ENCODE measurements around the gene TMEM120B. TPM values are rescaled to one million over a fixed set of nuclear protein-coding genes. Genes with fewer than 3 reads are reported as not detected.

Gene TMEM120B
- total RNA-seq, 1 experiment from 2014 or later: 20.5 TPM

- Histone ChIP-seq H3K4me2 (ENCODE audit: low read length) (no peak overlapping the region), H3K36me3 (ENCODE audit: control insufficient read depth in 1 of 2, insufficient read depth in 2 of 2, low read length in 2 of 2) (peaks cover 0 to 6% of the 10 kb centered on the region in 2 experiments; a peak in 1 of 4 replicates), H4K20me1 (ENCODE audit: insufficient read depth) (no peaks in the 10 kb centered on the region), H3K9me3 (ENCODE audit: control insufficient read depth in 1 of 2, insufficient read depth in 1 of 2, low read depth in 1 of 2, low read length in 2 of 2) (no peaks in the 10 kb centered on the region), H3K9ac (ENCODE audit: low read length) (no peak overlapping the region), H3K27ac (ENCODE audit: low read depth, low read length) (no peak overlapping the region), H3K79me2 (ENCODE audit: insufficient read depth, low read length) (peaks cover 67% of the 10 kb centered on the region), H2AFZ (ENCODE audit: low read depth, low read length, poor library complexity, severe bottlenecking) (no peak overlapping the region), H3K4me3 (replicated peaks in 1 of 2; ENCODE audit: low read depth in 1 of 2, low read length in 2 of 2) (no peak overlapping the region), H3K27me3 (ENCODE audit: insufficient read depth, low read length) (no peaks in the 10 kb centered on the region), H3K9me2 (ENCODE audit: insufficient read depth) (no peaks in the 10 kb centered on the region), H3K4me1 (ENCODE audit: control insufficient read depth in 1 of 2, insufficient read depth in 2 of 2, low read length in 2 of 2) (peaks cover 0 to 12% of the 10 kb centered on the region in 2 experiments; a peak in 2 of 4 replicates)
- ChIA-PET RAD21 (ENCODE audit: low non-redundant PET in 1 of 2, low total read pairs in 2 of 2, uncharacterized antibody in 2 of 2, unreplicated experiment in 2 of 2) (no interaction called here), POLR2A (no interaction called here), CTCF (no interaction called here)
- TF ChIP-seq MAX (IDR thresholded peaks at IDR 0.05): no peak
- TF ChIP-seq, protein P1, sequence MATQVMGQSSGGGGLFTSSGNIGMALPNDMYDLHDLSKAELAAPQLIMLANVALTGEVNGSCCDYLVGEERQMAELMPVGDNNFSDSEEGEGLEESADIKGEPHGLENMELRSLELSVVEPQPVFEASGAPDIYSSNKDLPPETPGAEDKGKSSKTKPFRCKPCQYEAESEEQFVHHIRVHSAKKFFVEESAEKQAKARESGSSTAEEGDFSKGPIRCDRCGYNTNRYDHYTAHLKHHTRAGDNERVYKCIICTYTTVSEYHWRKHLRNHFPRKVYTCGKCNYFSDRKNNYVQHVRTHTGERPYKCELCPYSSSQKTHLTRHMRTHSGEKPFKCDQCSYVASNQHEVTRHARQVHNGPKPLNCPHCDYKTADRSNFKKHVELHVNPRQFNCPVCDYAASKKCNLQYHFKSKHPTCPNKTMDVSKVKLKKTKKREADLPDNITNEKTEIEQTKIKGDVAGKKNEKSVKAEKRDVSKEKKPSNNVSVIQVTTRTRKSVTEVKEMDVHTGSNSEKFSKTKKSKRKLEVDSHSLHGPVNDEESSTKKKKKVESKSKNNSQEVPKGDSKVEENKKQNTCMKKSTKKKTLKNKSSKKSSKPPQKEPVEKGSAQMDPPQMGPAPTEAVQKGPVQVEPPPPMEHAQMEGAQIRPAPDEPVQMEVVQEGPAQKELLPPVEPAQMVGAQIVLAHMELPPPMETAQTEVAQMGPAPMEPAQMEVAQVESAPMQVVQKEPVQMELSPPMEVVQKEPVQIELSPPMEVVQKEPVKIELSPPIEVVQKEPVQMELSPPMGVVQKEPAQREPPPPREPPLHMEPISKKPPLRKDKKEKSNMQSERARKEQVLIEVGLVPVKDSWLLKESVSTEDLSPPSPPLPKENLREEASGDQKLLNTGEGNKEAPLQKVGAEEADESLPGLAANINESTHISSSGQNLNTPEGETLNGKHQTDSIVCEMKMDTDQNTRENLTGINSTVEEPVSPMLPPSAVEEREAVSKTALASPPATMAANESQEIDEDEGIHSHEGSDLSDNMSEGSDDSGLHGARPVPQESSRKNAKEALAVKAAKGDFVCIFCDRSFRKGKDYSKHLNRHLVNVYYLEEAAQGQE (IDR thresholded peaks at IDR 0.05; ENCODE audit: low read depth): no peak
- TF ChIP-seq ELF1 (IDR thresholded peaks at IDR 0.05; ENCODE audit: borderline replicate concordance, low read depth): no peak
- no peak for TF ChIP-seq TCF7L2 (IDR thresholded peaks at IDR 0.05; ENCODE audit: borderline replicate concordance, extremely low read depth, insufficient read depth, insufficient read length)
- ATAC-seq (no peak), DNase-seq (ENCODE audit: low read depth, low spot score) (no peak)
- intact Hi-C loops (cut with micrococcal nuclease): no loop called here
- no TSS peak for BruUV-seq (replicated peaks)
These were observed 8.2 kb downstream of the TMEM120B start for GRCh38 chr12:121720762-121721161.

GRCh38 chr12:121722511-121722910 is 10.0 kb downstream of the TMEM120B start:
- no peaks in the 10 kb centered on the region for H3K27me3 ChIP-seq (ENCODE audit: insufficient read depth, low read length)
- intact Hi-C loops (cut with micrococcal nuclease): no loop called here
- H3K4me3 ChIP-seq (replicated peaks in 1 of 2; ENCODE audit: low read depth in 1 of 2, low read length in 2 of 2): no peak overlapping the region
- no peaks in the 10 kb centered on the region for H4K20me1 ChIP-seq (ENCODE audit: insufficient read depth)
- H3K9me3 ChIP-seq (ENCODE audit: control insufficient read depth in 1 of 2, insufficient read depth in 1 of 2, low read depth in 1 of 2, low read length in 2 of 2): no peaks in the 10 kb centered on the region
- BruUV-seq (replicated peaks): no TSS peak
- no peak overlapping the region for H3K27ac ChIP-seq (ENCODE audit: low read depth, low read length)
- DNase-seq (ENCODE audit: low read depth, low spot score) (no peak), ATAC-seq (no peak)
- no peak overlapping the region for H3K9ac ChIP-seq (ENCODE audit: low read length)
- H3K79me2 ChIP-seq (ENCODE audit: insufficient read depth, low read length): peaks cover 57% of the 10 kb centered on the region
- no peak overlapping the region for H3K4me2 ChIP-seq (ENCODE audit: low read length)
- POLR2A ChIA-PET: no interaction called here
- peaks cover 0 to 7% of the 10 kb centered on the region in 2 experiments; a peak in 2 of 4 replicates for H3K4me1 ChIP-seq (ENCODE audit: control insufficient read depth in 1 of 2, insufficient read depth in 2 of 2, low read length in 2 of 2)
- TF ChIP-seq POLR2A (IDR thresholded peaks at IDR 0.05; ENCODE audit: borderline replicate concordance, extremely low read depth, insufficient read depth, insufficient read length): no peak
- no peak for TF ChIP-seq SRF (IDR thresholded peaks at IDR 0.05; ENCODE audit: low read depth)
- TF ChIP-seq ZFX (IDR thresholded peaks at IDR 0.05): no peak
- TF ChIP-seq ZBTB33 (IDR thresholded peaks at IDR 0.05; ENCODE audit: extremely low read depth, insufficient replicate concordance, low read length): no peak
- no peak for TF ChIP-seq ELF1 (IDR thresholded peaks at IDR 0.05; ENCODE audit: borderline replicate concordance, low read depth)
- TF ChIP-seq, protein P2, sequence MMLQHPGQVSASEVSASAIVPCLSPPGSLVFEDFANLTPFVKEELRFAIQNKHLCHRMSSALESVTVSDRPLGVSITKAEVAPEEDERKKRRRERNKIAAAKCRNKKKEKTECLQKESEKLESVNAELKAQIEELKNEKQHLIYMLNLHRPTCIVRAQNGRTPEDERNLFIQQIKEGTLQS (IDR thresholded peaks at IDR 0.05): no peak
- TF ChIP-seq MAX (IDR thresholded peaks at IDR 0.05): no peak
- TF ChIP-seq TCF7L2 (IDR thresholded peaks at IDR 0.05; ENCODE audit: borderline replicate concordance, extremely low read depth, insufficient read depth, insufficient read length): no peak
- RAD21 ChIA-PET (ENCODE audit: low non-redundant PET in 1 of 2, low total read pairs in 2 of 2, uncharacterized antibody in 2 of 2, unreplicated experiment in 2 of 2): no interaction called here
- H3K9me2 ChIP-seq (ENCODE audit: insufficient read depth): no peaks in the 10 kb centered on the region
- H3K36me3 ChIP-seq (ENCODE audit: control insufficient read depth in 1 of 2, insufficient read depth in 2 of 2, low read length in 2 of 2): peaks cover 0 to 5% of the 10 kb centered on the region in 2 experiments; a peak in 1 of 4 replicates
- CTCF ChIA-PET: interaction anchor here (1.2 to 1.3 kb wide), 2 partner anchors 37 to 72 kb away, joined by 4 read pairs; no protein-coding TSS in a partner anchor
- H2AFZ ChIP-seq (ENCODE audit: low read depth, low read length, poor library complexity, severe bottlenecking): no peak overlapping the region

Measured in HCT116 (cell line).